ENCODE measurements around the gene ZNF615. TPM values are rescaled to one million over a fixed set of nuclear protein-coding genes. Genes with fewer than 3 reads are reported as not detected.
"Not testable (repeated sequence)": the region's sequence is repeated elsewhere in the genome, so short reads cannot be mapped to it uniquely, and the experiment has no call there.

The ZNF615 gene
- 8.4 TPM for polyA plus RNA-seq

DNA sequence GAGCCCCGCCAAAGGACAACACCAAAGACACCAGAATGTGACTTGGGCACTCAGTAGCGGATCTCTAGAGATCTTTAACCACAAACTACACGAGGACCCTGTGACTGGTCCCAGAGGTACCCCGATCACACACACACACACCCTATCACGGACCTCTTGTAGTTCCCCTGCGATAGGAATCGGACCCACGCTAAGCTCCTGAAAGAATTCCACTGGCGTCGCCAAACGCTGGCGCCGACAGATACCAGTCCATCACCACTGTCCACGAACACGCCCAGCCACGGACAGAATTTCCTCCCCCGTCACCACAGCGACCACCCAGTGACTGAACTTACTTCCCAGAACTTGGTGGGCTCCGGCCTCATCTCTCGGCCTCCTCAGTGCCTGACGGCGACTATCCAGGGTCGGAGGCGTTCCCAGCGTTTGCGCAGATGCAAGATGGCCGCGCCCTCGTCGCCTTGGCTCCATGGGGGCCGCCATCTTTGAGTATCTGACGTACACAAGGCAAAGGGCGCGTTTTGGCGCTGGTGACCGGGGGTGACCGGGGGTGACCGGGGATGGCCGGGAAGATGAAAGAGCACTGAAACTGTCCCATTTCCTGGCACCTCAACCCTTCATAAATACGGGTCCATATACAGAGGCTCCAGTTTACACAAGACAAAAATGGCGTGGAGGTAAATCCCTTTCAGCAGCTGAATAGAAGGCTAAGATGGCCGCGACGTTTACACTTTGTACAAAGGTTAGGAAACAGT is at the start of gene ZNF615:
ZNF615 (minus strand) TSS at position 406 of the 752 bp plus-strand sequence. CDS start 4,500 bp downstream, outside the sequence.
- Mint-ChIP-seq H3K4me1 (peaks cover 9 to 13% (median 12%) of the 10 kb centered on the region in 3 donors), H3K9me3 (peaks cover 6 to 28% (median 16%) of the 10 kb centered on the region in 3 donors), H3K27ac (peak within 1 kb of the TSS; percentile 63 to 97 (median 95)), H3K36me3 (peaks cover 18% of the 10 kb centered on the region), H3K27me3 (no peaks in the 10 kb centered on the region), H3K4me3 (peak within 1 kb of the TSS; percentile 92 to 100 (median 98))

DNA sequence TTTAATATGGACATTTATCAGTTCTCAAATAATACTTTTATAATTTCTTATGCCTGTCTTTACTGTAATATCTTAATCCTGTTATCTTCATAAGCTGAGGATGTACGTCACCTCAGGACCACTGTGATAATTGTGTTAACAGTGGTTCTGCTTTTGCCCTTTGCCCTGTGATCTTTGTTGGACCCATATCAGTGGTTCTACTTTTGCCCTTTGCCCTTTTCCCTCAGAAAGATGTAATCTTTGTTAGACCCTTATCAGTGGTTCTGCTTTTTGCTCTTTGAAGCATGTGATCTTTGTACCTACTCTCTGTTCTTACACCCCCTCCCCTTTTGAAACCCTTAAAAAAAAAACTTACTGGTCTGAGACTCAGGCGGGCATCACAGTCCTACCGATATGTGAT is 48.5 kb upstream of the ZNF615 start:
- H3K9me3 Mint-ChIP-seq: peaks cover 8 to 45% (median 44%) of the 10 kb centered on the region in 3 donors
- peak overlapping the region in 1 of 4 donors; percentile 60 for H3K4me3 Mint-ChIP-seq
- not testable (repeated sequence) for H3K4me1 Mint-ChIP-seq, H3K36me3 Mint-ChIP-seq, H3K27ac Mint-ChIP-seq, H3K27me3 Mint-ChIP-seq

DNA sequence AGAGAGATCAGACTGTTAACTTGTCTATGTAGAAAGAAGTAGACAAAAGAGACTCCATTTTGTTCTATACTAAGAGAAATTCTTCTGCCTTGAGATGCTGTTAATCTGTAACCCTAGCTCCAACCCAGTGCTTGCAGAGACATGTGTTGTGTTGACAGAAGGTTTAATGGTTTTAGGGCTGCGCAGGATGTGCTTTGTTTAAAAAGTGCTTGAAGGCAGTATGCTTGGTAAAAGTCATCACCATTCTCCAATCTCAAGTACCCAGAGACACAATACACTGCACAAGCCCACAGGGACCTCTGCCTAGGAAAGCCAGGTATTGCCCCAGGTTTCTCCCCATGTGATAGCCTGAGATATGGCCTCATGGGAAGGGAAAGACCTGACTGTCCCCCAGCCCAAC is 43.7 kb upstream of the ZNF615 start:
- H3K36me3 Mint-ChIP-seq, H3K27me3 Mint-ChIP-seq, H3K27ac Mint-ChIP-seq, H3K4me3 Mint-ChIP-seq: not testable (repeated sequence)
- Mint-ChIP-seq H3K9me3 (peaks cover 7 to 32% (median 27%) of the 10 kb centered on the region in 3 donors), H3K4me1 (peaks cover 4 to 14% (median 6%) of the 10 kb centered on the region in 3 donors)

GRCh38 chr19:52048555-52049501 is 40.8 kb upstream of the ZNF615 start, which contains the start of gene ZNF432:
ZNF432 (minus strand) TSS chr19:52048838; CDS start chr19:52046868, 1,970 bp downstream.
- peak within 1 kb of the TSS; percentile 92 to 100 (median 98) for H3K4me3 Mint-ChIP-seq
- peak within 1 kb of the TSS; percentile 97 to 99 (median 99) for H3K27ac Mint-ChIP-seq
- H3K9me3 Mint-ChIP-seq: peaks cover 10 to 28% (median 18%) of the 10 kb centered on the region in 3 donors
- H3K36me3 Mint-ChIP-seq: peaks cover 19% of the 10 kb centered on the region
- H3K27me3 Mint-ChIP-seq: no peaks in the 10 kb centered on the region
- peaks cover 9 to 14% (median 12%) of the 10 kb centered on the region in 3 donors for H3K4me1 Mint-ChIP-seq

GRCh38 chr19:52039169-52039568 is 31.2 kb upstream of the ZNF615 start:
- Mint-ChIP-seq H3K27ac (no peak overlapping the region), H3K27me3 (no peaks in the 10 kb centered on the region), H3K9me3 (peaks cover 19 to 46% (median 30%) of the 10 kb centered on the region in 3 donors), H3K4me3 (no peak overlapping the region), H3K4me1 (peaks cover 0 to 2% (median 0%) of the 10 kb centered on the region in 3 donors), H3K36me3 (peaks cover 53% of the 10 kb centered on the region)

DNA sequence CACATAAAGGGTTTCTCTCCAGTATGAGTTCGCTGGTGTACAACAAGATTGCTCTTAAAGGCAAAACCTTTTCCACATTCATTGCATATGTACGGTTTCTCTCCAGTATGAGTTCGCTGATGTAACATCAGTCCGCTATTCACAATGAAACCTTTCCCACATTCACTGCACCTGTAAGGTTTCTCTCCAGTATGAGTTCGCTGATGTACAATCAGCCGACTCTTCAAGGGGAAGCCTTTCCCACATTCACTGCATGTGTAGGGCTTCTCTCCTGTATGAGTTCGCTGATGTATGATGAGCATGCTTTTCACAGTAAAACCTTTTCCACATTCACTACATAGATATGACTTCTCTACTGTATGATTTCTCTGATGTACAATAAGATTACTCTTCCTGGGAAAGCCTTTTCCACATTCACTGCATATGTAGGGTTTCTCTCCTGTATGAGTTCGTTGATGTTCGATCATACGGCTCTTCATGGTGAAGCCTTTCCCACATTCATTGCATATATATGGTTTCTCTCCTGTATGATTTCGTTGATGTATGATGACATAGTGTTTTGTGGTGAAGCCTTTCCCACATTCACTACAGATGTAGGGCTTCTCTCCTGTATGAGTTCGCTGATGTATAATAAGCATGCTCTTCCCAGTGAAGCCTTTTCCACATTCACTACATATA is 26.2 kb upstream of the ZNF615 start:
- H3K4me1 Mint-ChIP-seq: peaks cover 0 to 2% (median 0%) of the 10 kb centered on the region in 3 donors
- no peaks in the 10 kb centered on the region for H3K27me3 Mint-ChIP-seq
- H3K27ac Mint-ChIP-seq: no peak overlapping the region
- H3K36me3 Mint-ChIP-seq: peaks cover 36% of the 10 kb centered on the region
- H3K4me3 Mint-ChIP-seq: no peak overlapping the region
- peaks cover 12 to 37% (median 31%) of the 10 kb centered on the region in 3 donors for H3K9me3 Mint-ChIP-seq

DNA sequence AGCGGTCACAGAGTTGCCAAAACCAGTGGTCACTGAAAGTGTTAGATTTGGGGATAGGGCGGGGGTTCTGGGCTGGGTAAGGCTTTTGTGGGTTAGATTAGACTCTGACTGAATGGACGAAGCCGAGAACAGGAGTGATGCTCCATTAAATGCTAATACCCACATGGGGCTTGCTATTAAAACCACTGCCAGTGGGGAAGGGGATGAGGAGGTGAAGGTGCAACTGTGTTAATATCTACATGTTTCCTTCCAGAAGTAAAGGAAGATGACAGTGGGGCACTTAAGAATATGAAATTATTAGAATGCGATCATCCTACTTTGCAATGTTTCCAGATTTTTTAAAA is 20.7 kb upstream of the ZNF615 start:
- H3K27me3 Mint-ChIP-seq: no peaks in the 10 kb centered on the region
- peaks cover 23% of the 10 kb centered on the region for H3K36me3 Mint-ChIP-seq
- peaks cover 5 to 24% (median 17%) of the 10 kb centered on the region in 3 donors for H3K9me3 Mint-ChIP-seq
- H3K4me3 Mint-ChIP-seq: peak overlapping the region; percentile 93 to 98 (median 96)
- peaks cover 9 to 16% (median 9%) of the 10 kb centered on the region in 3 donors for H3K4me1 Mint-ChIP-seq
- H3K27ac Mint-ChIP-seq: peak overlapping the region; percentile 96 to 98 (median 97)

DNA sequence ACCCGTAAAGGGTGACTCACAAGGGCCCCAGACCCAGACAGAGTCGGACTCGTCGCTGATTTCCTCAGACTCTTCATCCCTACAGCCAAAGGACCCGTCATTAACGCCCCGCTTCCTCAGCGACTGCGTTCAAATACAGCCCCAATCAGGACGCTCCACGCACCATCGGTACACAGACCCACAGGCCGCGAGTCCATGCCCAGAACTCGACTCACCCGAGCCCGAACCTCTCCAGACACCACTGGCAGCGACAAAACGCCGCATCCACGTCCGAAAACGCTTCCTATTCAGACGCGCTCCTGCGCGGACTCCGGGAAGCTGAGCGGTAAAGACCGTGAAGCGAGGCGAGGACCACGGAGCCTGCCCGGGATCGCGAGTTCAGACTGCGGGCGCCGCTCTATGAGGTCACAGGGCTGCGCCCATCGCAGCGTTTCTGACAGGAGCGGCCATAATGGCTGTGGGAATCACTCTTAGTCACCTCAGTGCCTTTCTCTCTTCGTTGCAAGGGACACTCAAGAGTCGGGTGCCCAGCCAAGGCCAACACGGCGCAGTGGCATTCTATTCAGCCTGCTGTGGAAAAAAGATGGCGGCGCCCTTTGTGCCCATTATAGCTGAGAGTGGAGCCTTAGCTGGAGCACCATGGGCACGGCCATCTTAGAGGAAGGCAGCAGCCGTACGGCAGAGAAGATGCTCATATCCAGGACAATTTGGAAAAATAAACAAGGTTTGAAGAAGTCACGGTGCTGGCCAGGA is 20.2 kb upstream of the ZNF615 start, which contains the start of gene ZNF614:
ZNF614 (minus strand) TSS at position 353 of the 753 bp plus-strand sequence. CDS start 2,634 bp downstream, outside the sequence.
- Mint-ChIP-seq H3K9me3 (peaks cover 5 to 24% (median 21%) of the 10 kb centered on the region in 3 donors), H3K27ac (peak within 1 kb of the TSS; percentile 96 to 98 (median 97)), H3K4me1 (peaks cover 9 to 16% (median 9%) of the 10 kb centered on the region in 3 donors), H3K27me3 (no peaks in the 10 kb centered on the region), H3K36me3 (peaks cover 28% of the 10 kb centered on the region), H3K4me3 (peak within 1 kb of the TSS; percentile 93 to 98 (median 96))

DNA sequence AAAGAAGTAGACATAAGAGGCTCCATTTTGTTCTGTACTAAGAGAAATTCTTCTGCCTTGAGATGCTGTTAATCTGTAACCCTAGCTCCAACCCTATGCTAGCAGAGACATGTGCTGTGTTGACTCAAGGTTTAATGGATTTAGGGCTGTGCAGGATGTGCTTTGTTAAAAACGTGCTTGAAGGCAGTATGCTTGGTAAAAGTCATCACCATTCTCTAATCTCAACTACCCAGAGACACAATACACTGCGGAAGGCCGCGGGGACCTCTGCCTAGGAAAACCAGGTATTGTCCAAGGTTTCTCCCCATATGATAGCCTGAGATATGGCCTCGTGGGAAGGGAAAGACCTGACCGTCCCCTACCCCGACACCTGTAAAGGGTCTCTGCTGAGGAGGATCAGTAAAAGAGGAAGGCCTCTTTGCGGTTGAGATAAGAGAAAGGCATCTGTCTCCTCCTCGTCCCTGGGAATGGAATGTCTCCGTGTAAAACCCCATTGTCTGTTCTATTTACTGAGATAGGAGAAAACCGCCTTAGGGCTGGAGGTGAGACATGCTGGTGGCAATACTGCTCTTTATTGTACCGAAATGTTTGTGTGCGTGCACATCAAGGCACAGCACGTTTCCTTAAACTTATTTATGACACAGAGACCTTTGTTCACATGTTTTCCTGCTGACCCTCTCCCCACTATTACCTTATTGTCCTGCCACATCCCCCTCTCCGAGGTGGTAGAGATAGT is 18.4 kb upstream of the ZNF615 start:
- Mint-ChIP-seq H3K4me3 (peak overlapping the region in 2 of 4 donors; percentile 68 to 93), H3K9me3 (peaks cover 8 to 30% (median 19%) of the 10 kb centered on the region in 3 donors), H3K4me1 (peaks cover 9 to 16% (median 11%) of the 10 kb centered on the region in 3 donors), H3K36me3 (peaks cover 33% of the 10 kb centered on the region), H3K27ac (peak overlapping the region in 2 of 3 donors; percentile 14 to 96)
- H3K27me3 Mint-ChIP-seq: not testable (repeated sequence)

DNA sequence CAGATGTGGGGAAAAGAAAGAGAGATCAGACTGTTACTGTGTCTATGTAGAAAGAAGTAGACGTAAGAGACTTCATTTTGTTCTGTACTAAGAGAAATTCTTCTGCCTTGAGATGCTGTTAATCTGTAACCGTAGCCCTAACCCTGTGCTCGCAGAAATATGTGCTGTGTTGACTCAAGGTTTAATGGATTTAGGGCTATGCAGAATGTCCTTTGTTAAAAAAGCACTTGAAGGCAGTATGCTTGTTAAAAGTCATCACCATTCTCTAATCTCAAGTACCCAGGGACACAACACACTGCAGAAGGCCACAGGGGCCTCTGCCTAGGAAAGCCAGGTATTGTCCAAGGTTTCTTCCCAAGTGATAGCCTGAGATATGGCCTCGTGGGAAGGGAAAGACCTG is 16.5 kb upstream of the ZNF615 start:
- not testable (repeated sequence) for H3K27ac Mint-ChIP-seq, H3K27me3 Mint-ChIP-seq
- Mint-ChIP-seq H3K36me3 (peaks cover 46% of the 10 kb centered on the region), H3K9me3 (peaks cover 15 to 38% (median 29%) of the 10 kb centered on the region in 3 donors), H3K4me1 (peaks cover 9 to 16% (median 11%) of the 10 kb centered on the region in 3 donors), H3K4me3 (peak overlapping the region in 2 of 4 donors; percentile 47 to 55)

GRCh38 chr19:52022193-52022592 is 14.2 kb upstream of the ZNF615 start:
- Mint-ChIP-seq H3K27me3 (no peaks in the 10 kb centered on the region), H3K9me3 (peaks cover 23 to 44% (median 32%) of the 10 kb centered on the region in 3 donors), H3K4me3 (peak overlapping the region in 1 of 4 donors; percentile 48), H3K27ac (peak overlapping the region in 1 of 3 donors; percentile 78), H3K4me1 (peaks cover 1 to 5% (median 4%) of the 10 kb centered on the region in 3 donors), H3K36me3 (peaks cover 54% of the 10 kb centered on the region)

GRCh38 chr19:52020506-52020905 is 12.5 kb upstream of the ZNF615 start:
- Mint-ChIP-seq H3K4me1 (peaks cover 0 to 2% (median 0%) of the 10 kb centered on the region in 3 donors), H3K9me3 (peaks cover 31 to 43% (median 40%) of the 10 kb centered on the region in 3 donors), H3K27me3 (no peaks in the 10 kb centered on the region), H3K36me3 (peaks cover 60% of the 10 kb centered on the region), H3K4me3 (peak overlapping the region in 1 of 4 donors; percentile 35), H3K27ac (no peak overlapping the region)

DNA sequence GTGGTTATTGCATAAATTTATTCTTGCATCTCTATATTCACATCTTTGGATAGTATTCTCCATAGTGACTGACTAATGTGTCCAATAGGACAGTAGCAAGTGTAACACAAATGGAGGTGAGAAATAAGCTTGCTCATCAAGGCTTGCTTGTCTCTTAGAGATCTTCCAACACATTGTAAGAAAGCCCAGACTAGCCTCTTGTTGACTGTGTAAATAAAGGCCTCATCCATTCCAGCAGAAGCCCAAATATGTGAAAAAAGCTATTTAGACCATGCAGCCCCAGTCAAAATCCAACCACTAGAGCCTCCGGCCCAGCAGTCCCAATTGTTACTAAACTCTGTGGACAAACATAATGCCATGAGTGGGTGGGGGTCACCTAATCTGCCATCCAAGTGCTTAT is 2.7 kb upstream of the ZNF615 start:
- peaks cover 7 to 28% (median 12%) of the 10 kb centered on the region in 3 donors for H3K9me3 Mint-ChIP-seq
- peaks cover 18% of the 10 kb centered on the region for H3K36me3 Mint-ChIP-seq
- peaks cover 9 to 12% (median 12%) of the 10 kb centered on the region in 3 donors for H3K4me1 Mint-ChIP-seq
- no peaks in the 10 kb centered on the region for H3K27me3 Mint-ChIP-seq
- H3K27ac Mint-ChIP-seq: no peak overlapping the region
- H3K4me3 Mint-ChIP-seq: peak overlapping the region in 2 of 4 donors; percentile 14 to 72

Data from IgD-negative memory B cell (primary cell).